ENCODE results near the gene LEF1. TPM values are rescaled to one million over a fixed set of nuclear protein-coding genes. Genes with fewer than 3 reads are reported as not detected.

The LEF1 gene
- total RNA-seq, 1 donor from 2014 or later: 55.0 TPM

GRCh38 chr4:108149588-108150380 lies 18.9 kb downstream of the LEF1 start:
- peaks cover 17% of the 10 kb centered on the region for H3K4me1 Mint-ChIP-seq
- no peaks in the 10 kb centered on the region for H3K9me3 Mint-ChIP-seq
- H3K27me3 Mint-ChIP-seq (ENCODE audit: low read depth): no peaks in the 10 kb centered on the region
- TF ChIP-seq, protein P1, sequence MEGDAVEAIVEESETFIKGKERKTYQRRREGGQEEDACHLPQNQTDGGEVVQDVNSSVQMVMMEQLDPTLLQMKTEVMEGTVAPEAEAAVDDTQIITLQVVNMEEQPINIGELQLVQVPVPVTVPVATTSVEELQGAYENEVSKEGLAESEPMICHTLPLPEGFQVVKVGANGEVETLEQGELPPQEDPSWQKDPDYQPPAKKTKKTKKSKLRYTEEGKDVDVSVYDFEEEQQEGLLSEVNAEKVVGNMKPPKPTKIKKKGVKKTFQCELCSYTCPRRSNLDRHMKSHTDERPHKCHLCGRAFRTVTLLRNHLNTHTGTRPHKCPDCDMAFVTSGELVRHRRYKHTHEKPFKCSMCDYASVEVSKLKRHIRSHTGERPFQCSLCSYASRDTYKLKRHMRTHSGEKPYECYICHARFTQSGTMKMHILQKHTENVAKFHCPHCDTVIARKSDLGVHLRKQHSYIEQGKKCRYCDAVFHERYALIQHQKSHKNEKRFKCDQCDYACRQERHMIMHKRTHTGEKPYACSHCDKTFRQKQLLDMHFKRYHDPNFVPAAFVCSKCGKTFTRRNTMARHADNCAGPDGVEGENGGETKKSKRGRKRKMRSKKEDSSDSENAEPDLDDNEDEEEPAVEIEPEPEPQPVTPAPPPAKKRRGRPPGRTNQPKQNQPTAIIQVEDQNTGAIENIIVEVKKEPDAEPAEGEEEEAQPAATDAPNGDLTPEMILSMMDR (conservative IDR thresholded peaks at IDR 0.05): no peak
- no peak overlapping the region for H3K4me3 Mint-ChIP-seq
- H3K36me3 Mint-ChIP-seq (ENCODE audit: low read depth): peaks cover 8% of the 10 kb centered on the region
- DNase-seq (ENCODE audit: low read depth, low spot score): no peak
- H3K27ac Mint-ChIP-seq (ENCODE audit: unreplicated experiment): no peak overlapping the region

DNA sequence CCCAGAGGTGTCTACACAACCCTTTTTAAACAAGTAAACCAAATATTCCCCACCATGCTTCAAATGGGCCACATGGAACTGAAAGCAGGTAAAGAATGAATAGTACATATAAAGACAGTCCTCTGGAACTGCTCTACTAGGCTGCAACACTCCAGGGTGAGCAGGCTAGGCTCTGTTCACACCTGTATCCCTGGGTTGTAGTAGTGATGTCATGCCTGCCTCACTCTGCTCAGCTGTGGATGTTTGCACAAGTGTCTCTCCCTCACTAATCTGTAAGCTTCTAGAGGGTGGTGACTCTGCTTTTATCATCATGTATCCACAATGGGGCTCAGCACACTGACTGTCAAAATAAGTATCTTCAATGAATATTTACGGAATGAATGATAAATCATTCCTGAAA lies 20.4 kb downstream of the LEF1 start:
- Mint-ChIP-seq H3K27ac (ENCODE audit: unreplicated experiment) (no peak overlapping the region), H3K36me3 (ENCODE audit: low read depth) (peaks cover 8% of the 10 kb centered on the region), H3K9me3 (no peaks in the 10 kb centered on the region), H3K4me3 (no peak overlapping the region), H3K4me1 (peaks cover 30% of the 10 kb centered on the region), H3K27me3 (ENCODE audit: low read depth) (no peaks in the 10 kb centered on the region)
- TF ChIP-seq, protein P1 (conservative IDR thresholded peaks at IDR 0.05): no peak
- no peak for DNase-seq (ENCODE audit: low read depth, low spot score)

DNA sequence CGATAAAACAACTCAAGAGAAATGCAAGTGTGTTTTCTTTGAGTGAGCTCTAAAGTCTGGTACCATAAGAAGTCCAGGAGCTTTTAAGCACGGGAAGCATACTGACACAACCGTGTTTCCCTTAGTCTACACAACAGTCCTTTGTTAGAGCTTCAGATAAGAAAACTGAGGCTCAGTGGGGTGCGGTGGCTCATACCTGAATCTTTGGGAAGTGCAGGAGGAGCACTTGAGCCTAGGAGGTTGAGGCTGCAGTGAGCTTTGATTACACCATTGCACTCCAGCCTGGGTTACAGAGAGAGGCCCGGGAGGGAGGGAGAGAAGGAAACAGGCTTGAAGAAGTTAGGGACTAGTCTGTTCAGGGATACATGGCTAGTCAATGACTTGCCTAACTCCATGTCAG lies 21.9 kb downstream of the LEF1 start:
- DNase-seq (ENCODE audit: low read depth, low spot score): no peak

DNA sequence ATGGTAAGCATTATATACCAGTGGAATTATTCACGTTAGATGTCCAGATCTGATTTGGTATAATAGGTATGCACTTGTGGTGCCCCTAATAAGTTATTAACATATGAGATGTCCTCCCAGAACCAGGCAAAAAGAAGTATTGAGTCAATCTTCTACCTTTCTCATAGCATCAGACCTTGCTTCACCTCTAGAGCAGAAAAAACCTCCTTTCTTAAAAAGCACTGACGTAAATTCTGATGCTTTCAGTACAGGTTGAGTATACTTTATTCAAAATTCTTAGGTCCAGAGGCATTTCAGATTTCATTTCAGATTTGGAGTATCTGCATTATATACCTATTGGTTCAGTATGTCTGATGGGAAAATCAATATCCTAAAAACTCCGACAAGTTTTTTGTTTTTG lies 22.4 kb downstream of the LEF1 start:
- Mint-ChIP-seq H3K36me3 (ENCODE audit: low read depth) (no peaks in the 10 kb centered on the region), H3K27me3 (ENCODE audit: low read depth) (no peaks in the 10 kb centered on the region), H3K4me3 (no peak overlapping the region), H3K27ac (ENCODE audit: unreplicated experiment) (no peak overlapping the region), H3K9me3 (no peaks in the 10 kb centered on the region), H3K4me1 (peaks cover 50% of the 10 kb centered on the region)
- TF ChIP-seq, protein P1 (conservative IDR thresholded peaks at IDR 0.05): no peak
- no peak for DNase-seq (ENCODE audit: low read depth, low spot score)

More for the DNA sequence above, 21.9 kb downstream of the LEF1 start:
- H3K27me3 Mint-ChIP-seq (ENCODE audit: low read depth): no peaks in the 10 kb centered on the region
- H3K4me1 Mint-ChIP-seq: peaks cover 45% of the 10 kb centered on the region
- peak overlapping the region; percentile 66 for H3K27ac Mint-ChIP-seq (ENCODE audit: unreplicated experiment)
- H3K9me3 Mint-ChIP-seq: no peaks in the 10 kb centered on the region
- TF ChIP-seq, protein P1 (conservative IDR thresholded peaks at IDR 0.05): no peak
- peaks cover under 1% of the 10 kb centered on the region for H3K36me3 Mint-ChIP-seq (ENCODE audit: low read depth)
- no peak overlapping the region for H3K4me3 Mint-ChIP-seq

DNA sequence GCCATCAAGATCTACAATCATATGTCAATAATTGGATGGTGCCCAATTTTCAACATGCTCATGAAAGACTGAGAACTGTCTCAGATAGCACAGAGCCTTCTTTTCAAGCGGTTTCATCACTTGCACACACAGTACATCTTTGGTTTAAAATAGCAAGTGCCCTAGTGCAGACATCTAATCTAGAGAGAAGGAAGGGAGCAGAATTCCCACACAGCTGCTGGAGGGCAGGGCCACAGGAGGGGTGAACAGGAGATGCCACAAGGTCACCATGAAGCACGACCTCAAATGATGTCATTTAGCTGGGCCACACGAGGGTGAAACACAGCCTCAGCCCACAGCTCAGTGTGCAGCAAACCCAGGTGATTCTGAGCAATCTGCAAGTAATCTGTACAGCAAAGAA lies 24.3 kb downstream of the LEF1 start:
- Mint-ChIP-seq H3K4me3 (peak overlapping the region; percentile 7), H3K9me3 (no peaks in the 10 kb centered on the region), H3K36me3 (ENCODE audit: low read depth) (no peaks in the 10 kb centered on the region), H3K27me3 (ENCODE audit: low read depth) (no peaks in the 10 kb centered on the region), H3K27ac (ENCODE audit: unreplicated experiment) (peak overlapping the region; percentile 29), H3K4me1 (peaks cover 68% of the 10 kb centered on the region)
- no peak for DNase-seq (ENCODE audit: low read depth, low spot score)
- TF ChIP-seq, protein P1 (conservative IDR thresholded peaks at IDR 0.05): no peak

Measured in neural crest cell (in vitro differentiated cells).